GM12878 (cell line): ENCODE results near the gene DAB2IP. TPM values are rescaled to one million over a fixed set of nuclear protein-coding genes. Genes with fewer than 3 reads are reported as not detected.

Experiments
- ATAC-seq: fragments of 200-7000 bp; cut with Tn5 transposase; 3 replicates; pipeline ENCODE4 v1.9.1; 2020; ENCODE audit warnings: mild to moderate bottlenecking, moderate library complexity
- BruUV-seq: library from RNA; stranded (reverse); fragments of 400-500 nt; replicated peaks from 2 replicates; lab custom pipeline; 2021; lab: Mats Ljungman, UMichigan
- CTCF ChIA-PET: fragments of 300-600 bp; sonication (Branson Sonifier 250); formaldehyde crosslinking; extraction: SDS; loops from one replicate; lab custom pipeline; 2021; ENCODE audit warnings: inconsistent platforms; lab: Yijun Ruan, JAX
- POLR2A ChIA-PET: fragments of 350-600 bp; formaldehyde crosslinking; extraction: SDS; loops from one replicate; lab custom pipeline; 2021; ENCODE audit warnings: inconsistent platforms; lab: Charles Lee
- RAD21 ChIA-PET: fragments of 300-600 bp; sonication (Branson Sonifier 250); formaldehyde crosslinking; loops from one replicate; lab custom pipeline; 2023; ENCODE audit warnings: antibody characterized with exemption; ENCODE audit not compliant: unreplicated experiment; lab: Charles Lee
- SMC1A ChIA-PET: fragments of 300-600 bp; sonication (Branson Sonifier 250); formaldehyde crosslinking; loops from one replicate; lab custom pipeline; 2023; ENCODE audit not compliant: unreplicated experiment, uncharacterized antibody; lab: Charles Lee
- DNase-seq: peaks from one replicate; pipeline ENCODE4 v3.0.0-alpha.2; 2011; ENCODE audit warnings: low read depth, low spot score
- FAIRE-seq: peaks from 3 replicates; lab custom pipeline; 2011; peaks lifted over from hg19 to GRCh38; lab: Jason Lieb, UNC
- H2AFZ ChIP-seq: 2 replicates; pipeline ENCODE4 v1.6.0; 2011; ENCODE audit warnings: low read depth, low read length, control low read depth; ENCODE audit not compliant: control insufficient read depth
- H3K27ac ChIP-seq: 2 replicates; pipeline ENCODE4 v1.5.1; 2011; ENCODE audit warnings: control low read depth; ENCODE audit not compliant: control insufficient read depth, insufficient read depth
- H3K27me3 ChIP-seq, 2 experiments: replicated peaks in 1 of 2; 2 replicates each; pipeline versions ENCODE4 v1.6.0 to v1.6.1; 2011; ENCODE audit warnings: low read length in 1 of 2; ENCODE audit not compliant: control insufficient read depth in 2 of 2, insufficient read depth in 2 of 2
- H3K36me3 ChIP-seq, 2 experiments: 2 replicates each; pipeline ENCODE4 v1.5.1; 2011; ENCODE audit warnings: low read length in 1 of 2; ENCODE audit not compliant: control insufficient read depth in 2 of 2, insufficient read depth in 2 of 2
- H3K4me1 ChIP-seq: 2 replicates; pipeline ENCODE4 v1.6.1; 2011; ENCODE audit warnings: mild to moderate bottlenecking, low read length, moderate library complexity, mixed read lengths; ENCODE audit not compliant: control insufficient read depth, insufficient read depth
- H3K4me2 ChIP-seq: 2 replicates; pipeline ENCODE4 v1.6.0; 2011; ENCODE audit warnings: control low read depth; ENCODE audit not compliant: control insufficient read depth, insufficient read depth
- H3K4me3 ChIP-seq: fragments of 200-600 bp; sonication (generic); 2 replicates; pipeline ENCODE4 v1.5.1; 2016
- H3K79me2 ChIP-seq: 2 replicates; pipeline ENCODE4 v1.6.0; 2011; ENCODE audit warnings: low read length; ENCODE audit not compliant: control insufficient read depth, insufficient read depth
- H3K9ac ChIP-seq: 2 replicates; pipeline ENCODE4 v1.8.0; 2011; ENCODE audit warnings: low read length, control low read depth, mixed read lengths; ENCODE audit not compliant: control insufficient read depth, insufficient read depth
- H3K9me3 ChIP-seq: replicated peaks from 3 replicates; pipeline ENCODE4 v1.5.1; 2011; ENCODE audit warnings: mild to moderate bottlenecking, low read length; ENCODE audit not compliant: control insufficient read depth, insufficient read depth
- H4K20me1 ChIP-seq: 2 replicates; pipeline ENCODE4 v1.6.0; 2011; ENCODE audit not compliant: control insufficient read depth, insufficient read depth
- FOS ChIP-seq: IDR thresholded peaks from 3 replicates; pipeline ENCODE4 v1.6.1; 2011; ENCODE audit warnings: borderline replicate concordance; ENCODE audit not compliant: insufficient read length; ENCODE audit errors: extremely low read depth
- HDAC6 ChIP-seq: fragments of 200-600 bp; sonication (generic); IDR thresholded peaks from one replicate; pipeline ENCODE4 v1.8.0; 2017; ENCODE audit warnings: antibody characterized with exemption; ENCODE audit not compliant: unreplicated experiment
- NR2C2 ChIP-seq: IDR thresholded peaks from 2 replicates; pipeline ENCODE4 v1.6.1; 2011; ENCODE audit warnings: borderline replicate concordance, low read depth; ENCODE audit not compliant: control insufficient read depth, insufficient read length
- PAX5 ChIP-seq: IDR thresholded peaks from 2 replicates; pipeline ENCODE4 v1.6.1; 2011; ENCODE audit warnings: low read depth, low read length, borderline replicate concordance
- PAX8 ChIP-seq: fragments of 450-650 bp; IDR thresholded peaks from 2 replicates; pipeline ENCODE4 v1.6.1; 2017; ENCODE audit warnings: mild to moderate bottlenecking, moderate library complexity
- STAT1 ChIP-seq: fragments of 450-650 bp; conservative IDR thresholded peaks from 2 replicates; pipeline ENCODE4 v1.6.1; 2014; ENCODE audit warnings: antibody characterized with exemption, mild to moderate bottlenecking
- TCF3 ChIP-seq: IDR thresholded peaks from 2 replicates; pipeline ENCODE4 v1.6.1; 2012; ENCODE audit warnings: low read depth, mild to moderate bottlenecking, low read length, borderline replicate concordance; ENCODE audit not compliant: insufficient read depth
- ZNF217 ChIP-seq: fragments of 450-650 bp; IDR thresholded peaks from 2 replicates; pipeline ENCODE4 v1.6.1; 2017; ENCODE audit warnings: antibody characterized with exemption, mild to moderate bottlenecking
- ZNF24 ChIP-seq: fragments of 450-650 bp; IDR thresholded peaks from 2 replicates; pipeline ENCODE4 v1.6.1; 2017; ENCODE audit warnings: antibody characterized with exemption, mild to moderate bottlenecking
- WGBS: methylation state at CpG from one replicate; pipeline ENCODE4 v1.1.6; 2016; ENCODE audit warnings: low lambda C conversion rate; ENCODE audit not compliant: insufficient replicate concordance, insufficient coverage; ENCODE audit errors: missing lambda C conversion rate; 5-methylcytosine and 5-hydroxymethylcytosine counted together
- in situ Hi-C: fragments of 300-500 bp; cut with MboI; formaldehyde crosslinking; loops from 9 replicates; pipeline ENCODE4 v1.14.3; 2018; ENCODE audit warnings: mixed read lengths
- intact Hi-C: fragments of 100-400 bp; cut with micrococcal nuclease; formaldehyde crosslinking; loops from one replicate; pipeline ENCODE4 v1.14.2; 2022; ENCODE audit not compliant: unreplicated experiment
- polyA plus RNA-seq, 11 experiments: library from polyadenylated mRNA; depleted of rRNA in 4 of 11; unstranded in 6 of 11; stranded (reverse) in 5 of 11; fragments of >200 nt; fragmentation: Nextera tagmentation in 4 of 11; fragmentation: Illumina TruSeq in 1 of 11; extraction: Ambion mirVana in 4 of 11; extraction: Trizol in 1 of 11; gene quantifications; 1 replicate in 1 of 11; 2 replicates in 10 of 11; pipeline versions ENCODE4 v1.2.1 to v1.2.3, GENCODE V29; 2011 to 2016; ENCODE audit warnings: inconsistent platforms in 2 of 11, missing spikeins in 2 of 11, low read depth in 1 of 11
- total RNA-seq, 4 experiments: library from RNA; depleted of rRNA in 3 of 4; stranded (reverse); fragments of >200 nt in 3 of 4; fragmentation: Illumina TruSeq in 1 of 4; extraction: Trizol in 1 of 4; gene quantifications; 2 replicates each; pipeline versions ENCODE4 v1.2.1 to v1.2.3, GENCODE V29; 2013 to 2021
- TF ChIP-seq, protein P1 (sequence below): IDR thresholded peaks from 2 replicates; pipeline ENCODE4 v1.6.1; 2011; ENCODE audit warnings: borderline replicate concordance, low read depth, mild to moderate bottlenecking, moderate library complexity, low read length; ENCODE audit not compliant: insufficient read depth, poor library complexity, severe bottlenecking

Gene DAB2IP
- total and polyA plus RNA-seq, 10 of the 15 experiments (the other 5 are each of a cell fraction or from before 2014, with no cell fraction given): 0.03 to 0.38 (median 0.14) TPM; not detected in 6

DNA sequence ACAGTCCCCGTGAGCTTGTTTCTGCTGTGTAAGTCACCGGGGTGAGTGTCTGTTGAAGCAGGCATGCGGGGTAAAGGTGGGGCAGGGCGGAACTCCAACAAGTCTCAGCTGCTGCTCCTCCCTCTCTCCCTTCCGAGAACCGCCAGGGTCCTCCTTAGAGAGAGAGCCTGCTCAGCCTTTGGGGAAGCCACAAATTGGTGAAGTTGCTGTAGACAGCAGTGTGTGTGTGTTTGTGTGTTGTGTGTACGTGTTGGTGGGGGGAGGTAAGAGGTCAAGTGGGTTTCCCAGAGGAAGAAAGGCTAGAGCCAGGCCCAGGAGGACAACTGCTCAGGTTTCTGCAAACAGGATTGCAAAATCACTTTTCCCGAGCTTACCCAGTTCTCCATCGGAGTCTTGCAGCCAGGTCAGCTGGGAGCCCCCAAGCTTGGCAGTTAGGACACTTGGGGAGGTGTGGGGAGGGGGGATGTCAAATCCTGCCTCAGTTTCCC is 38.9 kb upstream of the DAB2IP start:
- no peak overlapping the region for H3K4me2 ChIP-seq
- in situ Hi-C loops: no loop called here
- POLR2A ChIA-PET: no interaction called here
- H2AFZ ChIP-seq: no peak overlapping the region
- no peak overlapping the region for H3K27ac ChIP-seq
- no peaks in the 10 kb centered on the region for H4K20me1 ChIP-seq
- H3K27me3 ChIP-seq: peaks cover 6 to 8% of the 10 kb centered on the region in 2 experiments
- no peaks in the 10 kb centered on the region for H3K79me2 ChIP-seq
- H3K36me3 ChIP-seq: no peaks in the 10 kb centered on the region
- TF ChIP-seq, protein P1, sequence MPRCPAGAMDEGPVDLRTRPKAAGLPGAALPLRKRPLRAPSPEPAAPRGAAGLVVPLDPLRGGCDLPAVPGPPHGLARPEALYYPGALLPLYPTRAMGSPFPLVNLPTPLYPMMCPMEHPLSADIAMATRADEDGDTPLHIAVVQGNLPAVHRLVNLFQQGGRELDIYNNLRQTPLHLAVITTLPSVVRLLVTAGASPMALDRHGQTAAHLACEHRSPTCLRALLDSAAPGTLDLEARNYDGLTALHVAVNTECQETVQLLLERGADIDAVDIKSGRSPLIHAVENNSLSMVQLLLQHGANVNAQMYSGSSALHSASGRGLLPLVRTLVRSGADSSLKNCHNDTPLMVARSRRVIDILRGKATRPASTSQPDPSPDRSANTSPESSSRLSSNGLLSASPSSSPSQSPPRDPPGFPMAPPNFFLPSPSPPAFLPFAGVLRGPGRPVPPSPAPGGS: no peak
- TF ChIP-seq STAT1: no peak
- no peak for TF ChIP-seq PAX5
- no peak for TF ChIP-seq NR2C2
- H3K4me3 ChIP-seq: no peak overlapping the region
- no peak overlapping the region for H3K9ac ChIP-seq
- CTCF ChIA-PET: interaction anchor here (1.1 to 1.7 kb wide), 2 partner anchors 8 to 66 kb away, joined by 3 to 4 read pairs; no protein-coding TSS in a partner anchor
- SMC1A ChIA-PET: no interaction called here
- no peaks in the 10 kb centered on the region for H3K4me1 ChIP-seq
- ATAC-seq: no peak
- FAIRE-seq: no peak
- intact Hi-C loops: no loop called here
- RAD21 ChIA-PET: no interaction called here
- WGBS: 0% methylated on average over 9 of the region's 9 CpGs
- no peaks in the 10 kb centered on the region for H3K9me3 ChIP-seq
- no TSS peak for BruUV-seq
- DNase-seq: no peak

DNA sequence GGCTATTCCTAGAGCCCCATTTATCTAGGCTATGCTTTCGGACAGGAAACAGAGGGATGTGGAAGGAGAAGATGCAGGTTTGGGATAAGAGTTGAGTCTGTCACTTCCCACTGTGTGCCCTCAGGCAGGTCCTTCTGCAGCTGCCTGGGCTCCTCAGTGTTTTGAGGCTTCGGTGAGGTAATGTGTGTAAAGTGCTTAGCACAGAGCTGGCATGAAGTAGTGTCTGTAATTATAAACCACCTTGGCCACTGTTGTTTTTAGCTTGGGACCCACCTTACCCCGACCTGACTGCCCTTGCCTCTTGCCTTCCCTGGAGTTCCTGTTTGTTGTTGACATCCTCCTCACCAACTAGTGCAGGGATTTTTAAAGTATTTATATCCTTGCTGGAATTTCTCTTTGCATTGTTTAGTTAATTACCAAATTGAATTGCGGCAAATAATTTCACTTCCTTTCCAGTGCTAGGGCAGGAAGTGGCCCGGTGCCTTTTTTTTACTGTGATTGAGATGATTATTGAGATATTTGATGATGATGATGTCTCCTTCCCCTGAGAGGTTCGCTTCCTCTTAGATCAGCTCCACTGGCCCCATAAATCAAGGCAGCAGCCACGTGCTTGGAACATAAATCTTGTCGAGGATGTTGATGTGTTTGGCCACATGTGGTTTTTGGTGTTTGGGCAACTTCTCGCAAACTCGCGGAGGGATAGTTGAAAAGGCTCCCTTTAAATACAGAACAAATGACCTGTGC is 38.3 kb upstream of the DAB2IP start:
- Histone ChIP-seq H3K4me3 (no peak overlapping the region), H3K9me3 (no peaks in the 10 kb centered on the region), H3K9ac (no peak overlapping the region), H2AFZ (no peak overlapping the region), H4K20me1 (no peaks in the 10 kb centered on the region), H3K36me3 (no peaks in the 10 kb centered on the region), H3K4me2 (no peak overlapping the region), H3K27me3 (peaks cover 6 to 8% of the 10 kb centered on the region in 2 experiments), H3K79me2 (no peaks in the 10 kb centered on the region), H3K27ac (no peak overlapping the region), H3K4me1 (no peaks in the 10 kb centered on the region)
- FAIRE-seq (no peak), DNase-seq (no peak), ATAC-seq (no peak)
- in situ Hi-C loops (no loop called here), intact Hi-C loops (no loop called here)
- SMC1A ChIA-PET: no interaction called here
- POLR2A ChIA-PET: no interaction called here
- RAD21 ChIA-PET: no interaction called here
- TF ChIP-seq FOS: no peak
- no peak for TF ChIP-seq TCF3
- no peak for TF ChIP-seq HDAC6
- TF ChIP-seq PAX8: no peak
- TF ChIP-seq ZNF217: no peak
- no peak for TF ChIP-seq ZNF24
- CTCF ChIA-PET: interaction anchor here (1.1 kb wide), 1 partner anchor 67 kb away, joined by 3 read pairs; no protein-coding TSS in a partner anchor
- 6% methylated on average over 11 of the region's 11 CpGs for WGBS
- no TSS peak for BruUV-seq
